ENCODE results near the gene EFCAB11.

EFCAB11 gene

DNA sequence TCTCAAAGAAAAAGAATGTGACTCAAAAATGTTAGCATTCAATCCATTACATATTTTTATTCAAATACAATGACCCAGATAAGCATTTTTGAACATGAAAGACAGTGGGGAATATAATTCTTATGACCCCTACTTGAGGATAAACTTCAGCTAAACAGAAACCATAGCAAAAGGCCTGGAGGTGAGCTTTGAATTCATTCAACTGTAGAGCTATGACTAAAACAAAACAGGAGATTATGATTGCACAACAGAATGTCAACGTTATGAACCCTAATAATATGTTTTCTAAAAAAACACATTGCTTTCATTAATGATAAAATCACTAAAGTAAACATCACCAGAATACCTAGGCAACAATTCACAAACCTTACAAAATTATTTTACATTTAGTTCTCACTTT is 27.8 kb downstream of the EFCAB11 start:
- no peaks in the 10 kb centered on the region for H3K4me1 ChIP-seq (ENCODE audit: insufficient read depth, low read length, poor library complexity, severe bottlenecking)
- H3K9me3 ChIP-seq (ENCODE audit: insufficient read depth, low read depth, low read length): no peaks in the 10 kb centered on the region
- H3K9ac ChIP-seq (ENCODE audit: low read depth, low read length, poor library complexity, severe bottlenecking): no peak overlapping the region
- no peak overlapping the region for H3K4me2 ChIP-seq (ENCODE audit: low read depth, low read length, poor library complexity, severe bottlenecking)
- no peaks in the 10 kb centered on the region for H3K79me2 ChIP-seq (ENCODE audit: insufficient read depth, low read length)
- H3K27me3 ChIP-seq (ENCODE audit: insufficient read depth, low read length, poor library complexity, severe bottlenecking): no peaks in the 10 kb centered on the region
- H3K36me3 ChIP-seq (ENCODE audit: insufficient read depth, low read length): peaks cover 9% of the 10 kb centered on the region; the same call in 1 of the 2 replicates
- H3F3A ChIP-seq (ENCODE audit: low read depth): no peaks in the 10 kb centered on the region
- no peak overlapping the region for H2AFZ ChIP-seq (ENCODE audit: low read length)
- H3K4me3 ChIP-seq (ENCODE audit: low read length, poor library complexity, severe bottlenecking): no peak overlapping the region
- H3K9me2 ChIP-seq (replicated peaks; ENCODE audit: low read depth, low read length): no peaks in the 10 kb centered on the region
- TF ChIP-seq CTCF (conservative IDR thresholded peaks at IDR 0.05; ENCODE audit: low read length) (no peak), EZH2phosphoT487 (IDR thresholded peaks at IDR 0.05; ENCODE audit: borderline replicate concordance) (no peak)
- no peaks in the 10 kb centered on the region for H4K20me1 ChIP-seq (ENCODE audit: insufficient read depth, low read length, poor library complexity, severe bottlenecking)

DNA sequence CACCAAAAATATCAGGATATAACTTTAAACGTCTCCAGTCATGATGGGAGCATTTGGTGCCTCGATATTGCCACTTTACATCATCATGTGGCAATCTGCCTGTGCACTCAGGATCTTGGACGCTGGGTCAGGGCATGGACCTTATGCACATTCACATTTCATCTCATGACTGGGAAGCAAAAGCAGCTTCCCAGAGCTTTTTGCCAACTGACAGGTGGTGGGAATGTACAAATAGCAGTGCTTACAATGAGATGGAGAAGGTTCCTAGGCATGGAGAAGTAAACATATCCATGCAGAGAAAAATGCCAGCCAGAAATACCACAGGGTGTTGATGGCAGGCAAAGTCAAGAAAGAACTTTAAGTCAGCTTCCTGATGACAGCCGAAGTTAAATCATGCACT is 30.3 kb downstream of the EFCAB11 start:
- Histone ChIP-seq H3K36me3 (ENCODE audit: insufficient read depth, low read length) (0 out of 2 replicates have a peak, but pooled peaks cover 2% of the 10 kb centered on the region), H4K20me1 (ENCODE audit: insufficient read depth, low read length, poor library complexity, severe bottlenecking) (no peaks in the 10 kb centered on the region)
- TF ChIP-seq CTCF (conservative IDR thresholded peaks at IDR 0.05; ENCODE audit: low read length) (no peak), EZH2phosphoT487 (IDR thresholded peaks at IDR 0.05; ENCODE audit: borderline replicate concordance) (no peak)

DNA sequence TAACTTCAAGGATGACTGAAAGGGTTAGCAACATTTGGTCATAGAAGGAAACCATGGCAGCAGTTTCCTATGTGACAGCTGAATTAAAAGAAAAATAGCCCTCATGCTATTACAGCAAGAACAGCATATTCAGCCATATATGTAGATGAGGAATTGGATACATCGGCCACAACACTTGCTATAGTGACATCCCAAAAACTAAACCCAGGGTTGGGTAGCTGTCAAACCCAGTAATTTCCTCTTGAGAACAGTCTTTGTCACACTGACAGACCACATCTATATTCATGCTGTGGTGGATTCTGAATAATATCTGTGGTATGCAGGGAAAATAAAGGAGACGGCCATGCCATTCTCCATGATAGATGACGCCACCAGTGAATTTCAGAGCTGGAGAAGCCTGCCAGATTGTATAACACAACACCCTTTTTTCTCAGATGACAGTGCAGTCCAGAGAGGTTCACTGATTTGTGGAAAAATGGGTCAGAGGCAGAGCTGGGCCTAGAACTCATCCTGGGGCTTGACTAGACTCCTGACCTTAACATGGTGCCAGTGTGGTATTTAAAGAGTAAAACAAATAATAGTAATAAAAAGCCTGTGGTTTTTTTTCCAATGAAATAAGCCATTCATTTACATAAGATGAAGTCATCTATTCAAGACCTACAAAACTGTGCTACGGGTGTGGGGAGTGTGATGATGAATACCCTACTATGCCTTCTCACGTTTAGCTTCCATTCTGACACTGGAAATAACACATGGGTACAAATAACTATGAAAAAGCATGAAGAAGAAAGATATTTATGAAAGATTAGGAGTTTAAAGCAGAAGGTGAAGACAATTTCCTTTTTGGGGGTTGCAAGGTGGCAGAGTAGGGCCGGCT is 32.3 kb downstream of the EFCAB11 start:
- no peaks in the 10 kb centered on the region for H3K79me2 ChIP-seq (ENCODE audit: insufficient read depth, low read length)
- H3F3A ChIP-seq (ENCODE audit: low read depth): no peaks in the 10 kb centered on the region
- TF ChIP-seq EZH2phosphoT487 (IDR thresholded peaks at IDR 0.05; ENCODE audit: borderline replicate concordance) (no peak), CTCF (conservative IDR thresholded peaks at IDR 0.05; ENCODE audit: low read length) (no peak)
- H3K36me3 ChIP-seq (ENCODE audit: insufficient read depth, low read length): 0 out of 2 replicates have a peak, but pooled peaks cover 2% of the 10 kb centered on the region
- no peaks in the 10 kb centered on the region for H3K9me3 ChIP-seq (ENCODE audit: insufficient read depth, low read depth, low read length)
- no peak overlapping the region for H3K4me3 ChIP-seq (ENCODE audit: low read length, poor library complexity, severe bottlenecking)
- H4K20me1 ChIP-seq (ENCODE audit: insufficient read depth, low read length, poor library complexity, severe bottlenecking): no peaks in the 10 kb centered on the region
- H3K27me3 ChIP-seq (ENCODE audit: insufficient read depth, low read length, poor library complexity, severe bottlenecking): no peaks in the 10 kb centered on the region
- no peaks in the 10 kb centered on the region for H3K9me2 ChIP-seq (replicated peaks; ENCODE audit: low read depth, low read length)
- no peak overlapping the region for H2AFZ ChIP-seq (ENCODE audit: low read length)
- H3K9ac ChIP-seq (ENCODE audit: low read depth, low read length, poor library complexity, severe bottlenecking): no peak overlapping the region
- H3K4me1 ChIP-seq (ENCODE audit: insufficient read depth, low read length, poor library complexity, severe bottlenecking): no peaks in the 10 kb centered on the region
- H3K4me2 ChIP-seq (ENCODE audit: low read depth, low read length, poor library complexity, severe bottlenecking): no peak overlapping the region

More for the DNA sequence above, 30.3 kb downstream of the EFCAB11 start:
- H3K4me3 ChIP-seq (ENCODE audit: low read length, poor library complexity, severe bottlenecking): no peak overlapping the region
- no peaks in the 10 kb centered on the region for H3K4me1 ChIP-seq (ENCODE audit: insufficient read depth, low read length, poor library complexity, severe bottlenecking)
- H3K79me2 ChIP-seq (ENCODE audit: insufficient read depth, low read length): no peaks in the 10 kb centered on the region
- H3K4me2 ChIP-seq (ENCODE audit: low read depth, low read length, poor library complexity, severe bottlenecking): no peak overlapping the region
- no peaks in the 10 kb centered on the region for H3K9me2 ChIP-seq (replicated peaks; ENCODE audit: low read depth, low read length)
- H3K9me3 ChIP-seq (ENCODE audit: insufficient read depth, low read depth, low read length): no peaks in the 10 kb centered on the region
- H2AFZ ChIP-seq (ENCODE audit: low read length): no peak overlapping the region
- no peaks in the 10 kb centered on the region for H3K27me3 ChIP-seq (ENCODE audit: insufficient read depth, low read length, poor library complexity, severe bottlenecking)
- H3F3A ChIP-seq (ENCODE audit: low read depth): no peaks in the 10 kb centered on the region
- no peak overlapping the region for H3K9ac ChIP-seq (ENCODE audit: low read depth, low read length, poor library complexity, severe bottlenecking)
